ENCODE results near the gene BNIPL. TPM values are rescaled to one million over a fixed set of nuclear protein-coding genes. Genes with fewer than 3 reads are reported as not detected.

Gene BNIPL
- total RNA-seq, 1 experiment from 2014 or later, result 0.46 TPM

- H3K4me1 ChIP-seq (ENCODE audit: control insufficient read depth, insufficient read depth, low read length), result peaks cover 5% of the 10 kb centered on the region; the same call in 1 of the 2 replicates
- CTCF ChIA-PET, result no interaction called here
- H3K36me3 ChIP-seq (ENCODE audit: control insufficient read depth, insufficient read depth, low read length), result no peaks in the 10 kb centered on the region
- POLR2A ChIA-PET, result no interaction called here
- no peak overlapping the region for H3K4me3 ChIP-seq (ENCODE audit: low read depth in 2 of 2, low read length in 2 of 2)
- H3K9me3 ChIP-seq (ENCODE audit: control insufficient read depth, insufficient read depth, low read depth, low read length), result no peaks in the 10 kb centered on the region
- no TSS peak for BruUV-seq (replicated peaks)
- DNase-seq (ENCODE audit: low read depth, low spot score) (no peak), ATAC-seq (no peak)
- no peak overlapping the region for H3K27ac ChIP-seq (ENCODE audit: low read length)
- H3K27me3 ChIP-seq (ENCODE audit: control insufficient read depth, insufficient read depth, low read length), result no peaks in the 10 kb centered on the region
- in situ Hi-C loops (cut with HindIII; ENCODE audit: low pct_unique_long_range_greater_than_20kb, low sequenced_read_pairs) (no loop called here), intact Hi-C loops (cut with micrococcal nuclease; ENCODE audit: unreplicated experiment) (no loop called here)
- TF ChIP-seq SIN3A (IDR thresholded peaks at IDR 0.05; ENCODE audit: borderline replicate concordance, insufficient read depth, low read depth, low read length), result no peak
- no peak for TF ChIP-seq REST (IDR thresholded peaks at IDR 0.05; ENCODE audit: insufficient read depth in 1 of 2, low read depth in 2 of 2, low read length in 1 of 2)
- no peak for TF ChIP-seq POLR2AphosphoS5 (IDR thresholded peaks at IDR 0.05; ENCODE audit: low read depth, low read length)
These were observed 37.2 kb upstream of the BNIPL start for GRCh38 chr1:150999051-150999674.

GRCh38 chr1:150999926-151000325 lies 36.5 kb upstream of the BNIPL start:
- TF ChIP-seq SIN3A (IDR thresholded peaks at IDR 0.05; ENCODE audit: borderline replicate concordance, insufficient read depth, low read depth, low read length) (no peak), CTCF (IDR thresholded peaks at IDR 0.05) (no peak), POLR2AphosphoS5 (IDR thresholded peaks at IDR 0.05; ENCODE audit: low read depth, low read length) (no peak)
- ChIA-PET CTCF (no interaction called here), POLR2A (no interaction called here)
- Histone ChIP-seq H3K4me1 (ENCODE audit: control insufficient read depth, insufficient read depth, low read length) (peaks cover 5% of the 10 kb centered on the region; the same call in 1 of the 2 replicates), H3K36me3 (ENCODE audit: control insufficient read depth, insufficient read depth, low read length) (no peaks in the 10 kb centered on the region), H3K9me3 (ENCODE audit: control insufficient read depth, insufficient read depth, low read depth, low read length) (no peaks in the 10 kb centered on the region), H3K4me3 (ENCODE audit: low read depth in 2 of 2, low read length in 2 of 2) (no peak overlapping the region), H3K27ac (ENCODE audit: low read length) (no peak overlapping the region), H3K27me3 (ENCODE audit: control insufficient read depth, insufficient read depth, low read length) (no peaks in the 10 kb centered on the region)
- ATAC-seq (no peak), DNase-seq (ENCODE audit: low read depth, low spot score) (no peak)
- no TSS peak for BruUV-seq (replicated peaks)
- in situ Hi-C loops (cut with HindIII; ENCODE audit: low pct_unique_long_range_greater_than_20kb, low sequenced_read_pairs), result no loop called here
- intact Hi-C loops (cut with micrococcal nuclease; ENCODE audit: unreplicated experiment), result no loop called here

GRCh38 chr1:151000408-151000807 lies 36.0 kb upstream of the BNIPL start:
- in situ Hi-C loops (cut with HindIII; ENCODE audit: low pct_unique_long_range_greater_than_20kb, low sequenced_read_pairs) (no loop called here), intact Hi-C loops (cut with micrococcal nuclease; ENCODE audit: unreplicated experiment) (no loop called here)
- ChIA-PET POLR2A (no interaction called here), CTCF (no interaction called here)
- ATAC-seq, result no peak
- no peaks in the 10 kb centered on the region for H3K27me3 ChIP-seq (ENCODE audit: control insufficient read depth, insufficient read depth, low read length)
- no peaks in the 10 kb centered on the region for H3K36me3 ChIP-seq (ENCODE audit: control insufficient read depth, insufficient read depth, low read length)
- peaks cover 5% of the 10 kb centered on the region; the same call in 1 of the 2 replicates for H3K4me1 ChIP-seq (ENCODE audit: control insufficient read depth, insufficient read depth, low read length)
- BruUV-seq (replicated peaks), result no TSS peak
- H3K27ac ChIP-seq (ENCODE audit: low read length), result no peak overlapping the region
- TF ChIP-seq TCF7L2 (IDR thresholded peaks at IDR 0.05; ENCODE audit: low read depth, low read length), result no peak
- no peak for TF ChIP-seq REST (IDR thresholded peaks at IDR 0.05; ENCODE audit: insufficient read depth in 1 of 2, low read depth in 2 of 2, low read length in 1 of 2)
- TF ChIP-seq CTCF (IDR thresholded peaks at IDR 0.05), result no peak
- no peak overlapping the region for H3K4me3 ChIP-seq (ENCODE audit: low read depth in 2 of 2, low read length in 2 of 2)
- H3K9me3 ChIP-seq (ENCODE audit: control insufficient read depth, insufficient read depth, low read depth, low read length), result no peaks in the 10 kb centered on the region
- DNase-seq (ENCODE audit: low read depth, low spot score), result no peak

All from Panc1 (cell line).